NCI-H2081 (cell line): ENCODE data around the gene P2RY8.

ENCODE experiments used
- DNase-seq, 2 experiments: peaks; one replicate each; lab custom pipeline; 2025; lab: John Stamatoyannopoulos, UW

Gene P2RY8

DNA sequence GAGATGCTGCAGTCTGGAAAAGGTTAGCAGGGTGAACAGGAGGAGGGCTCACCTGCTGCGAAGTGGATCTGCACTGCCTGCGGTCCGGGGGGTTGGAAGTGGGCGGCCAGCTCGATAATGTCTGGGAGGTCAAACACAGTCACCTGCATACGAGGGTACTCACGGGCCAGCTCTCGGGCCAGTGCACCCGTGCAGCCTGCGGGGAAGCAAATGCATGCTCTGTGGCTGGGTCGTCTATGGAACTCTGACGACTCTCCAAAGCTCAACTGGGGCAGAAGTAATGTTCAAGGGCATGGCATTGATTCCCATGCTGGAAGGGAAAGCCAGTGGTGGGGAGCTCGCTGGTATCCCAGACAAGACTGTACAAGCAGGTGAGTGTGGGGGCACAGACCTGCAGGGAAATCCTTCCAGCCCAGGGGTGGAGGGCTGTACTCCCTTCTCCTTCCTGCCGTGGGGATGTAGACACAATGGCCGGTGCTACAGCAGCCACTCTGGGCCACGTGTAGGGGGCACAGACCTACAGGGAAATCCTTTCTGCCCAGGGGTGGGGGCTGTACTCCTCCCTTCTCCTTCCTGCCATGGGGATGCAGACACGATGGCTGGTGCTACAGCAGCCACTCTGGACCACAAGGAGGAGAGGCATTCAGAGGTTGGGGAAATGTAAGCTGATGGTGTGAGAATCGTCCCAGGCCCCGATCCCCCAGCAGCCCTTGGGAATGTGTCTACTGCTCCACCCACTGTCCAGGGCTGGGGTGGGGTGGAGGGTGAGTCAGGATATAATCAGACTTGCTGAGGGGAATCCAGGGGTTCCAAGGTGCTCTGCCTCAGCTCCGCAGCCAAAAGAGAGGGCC lies 118.8 kb downstream of the P2RY8 start:
- DNase-seq: no peak

DNA sequence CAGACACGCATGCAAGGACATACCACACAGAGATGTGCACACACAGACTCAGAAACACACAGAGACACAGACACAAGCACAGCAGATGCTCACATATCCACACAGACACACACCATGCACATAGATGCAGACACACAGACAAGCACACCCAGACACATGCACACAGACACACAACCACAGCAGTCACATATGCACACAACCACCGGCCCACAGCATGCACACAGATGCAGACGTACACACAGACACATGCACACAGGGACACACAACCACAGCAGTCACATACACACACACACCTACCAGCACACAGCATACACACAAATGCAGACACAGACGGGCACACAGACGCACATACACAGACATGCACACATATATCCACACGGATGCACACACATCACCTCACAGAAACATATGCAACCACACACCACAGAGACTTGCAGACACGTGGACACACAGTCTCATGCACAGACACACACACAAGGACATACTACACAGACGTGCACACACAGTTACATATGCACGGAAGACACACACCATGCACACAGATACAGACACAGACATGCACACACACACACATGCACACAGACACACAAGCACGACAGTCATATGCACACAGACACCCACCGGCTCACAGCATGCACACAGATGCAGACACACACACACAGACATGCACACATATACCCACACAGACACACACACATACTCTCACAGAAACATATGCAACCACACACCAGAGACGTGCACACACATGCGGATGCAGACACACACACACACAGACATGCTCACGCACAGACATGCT lies 119.8 kb downstream of the P2RY8 start:
- DNase-seq: no peak

DNA sequence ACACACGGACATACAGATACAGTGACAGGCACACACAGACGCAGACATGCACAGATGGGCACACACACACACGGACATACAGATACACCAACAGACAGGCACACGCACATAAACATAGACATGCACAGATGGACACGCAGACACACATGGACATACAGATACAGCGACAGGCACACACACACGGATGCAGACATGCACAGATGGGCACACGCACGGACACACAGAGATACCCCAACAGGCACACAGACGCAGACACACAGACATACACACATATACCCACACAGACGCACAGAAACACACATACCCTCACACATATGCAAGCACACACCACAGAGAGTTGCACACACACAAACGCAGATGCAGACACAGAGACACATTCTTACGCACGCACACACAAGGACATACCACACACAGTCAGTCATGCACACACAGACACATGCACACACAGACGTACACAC lies 120.6 kb downstream of the P2RY8 start:
- no peak for DNase-seq
